Right lobe of liver (tissue), 6 donors: ENCODE results near the gene PTPRR. TPM values are rescaled to one million over a fixed set of nuclear protein-coding genes. Genes with fewer than 3 reads are reported as not detected.

Experiments
- ATAC-seq, 4 donors: fragments of 200-7000 bp; cut with Tn5 transposase; one replicate each; pipeline ENCODE4 v1.9.1; 2020; ENCODE audit warnings: mild to moderate bottlenecking in 4 of 4, moderate library complexity in 4 of 4
- DNase-seq, 3 donors: peaks; one replicate each; pipeline ENCODE4 v3.0.0-alpha.2; 2020
- H3K27ac ChIP-seq, 3 donors: fragments of 200-600 bp; one replicate each; pipeline ENCODE4 v1.8.0; 2022
- H3K27me3 ChIP-seq, 2 donors: fragments of 200-600 bp; one replicate each; pipeline ENCODE4 v1.8.0; 2022
- H3K36me3 ChIP-seq, 4 donors: fragments of 200-600 bp; sonication (generic) in 1 of 4; one replicate each; pipeline versions ENCODE4 v1.5.1 to v1.8.0; 2017 to 2022; ENCODE audit warnings: control low read depth in 1 of 4
- H3K4me1 ChIP-seq, 4 donors: fragments of 200-600 bp; sonication (generic) in 1 of 4; one replicate each; pipeline versions ENCODE4 v1.5.1 to v1.8.0; 2017 to 2022; ENCODE audit warnings: control low read depth in 1 of 4
- H3K4me3 ChIP-seq, 3 donors: fragments of 200-600 bp; one replicate each; pipeline ENCODE4 v1.8.0; 2022
- H3K9me3 ChIP-seq, 4 donors: fragments of 200-600 bp; sonication (generic) in 1 of 4; one replicate each; pipeline versions ENCODE4 v1.5.1 to v1.8.0; 2017 to 2022; ENCODE audit warnings: control low read depth in 1 of 4
- CTCF ChIP-seq, 4 donors: fragments of 200-600 bp in 3 of 4; fragments of 450-650 bp in 1 of 4; IDR thresholded peaks; one replicate each; pipeline versions ENCODE4 v1.5.1 to v1.8.0; 2016 to 2022; ENCODE audit warnings: antibody characterized with exemption in 4 of 4, mild to moderate bottlenecking in 2 of 4
- POLR2A ChIP-seq: fragments of 450-650 bp; IDR thresholded peaks from one replicate; pipeline ENCODE4 v1.6.1; 2017; ENCODE audit warnings: antibody characterized with exemption, mild to moderate bottlenecking
- WGBS: methylation state at CpG from one replicate; pipeline ENCODE4 v1.1.6; 2018; ENCODE audit warnings: low coverage, low lambda C conversion rate; ENCODE audit not compliant: insufficient coverage; ENCODE audit errors: missing lambda C conversion rate; 5-methylcytosine and 5-hydroxymethylcytosine counted together
- intact Hi-C, 2 donors: fragments of 100-400 bp; cut with DNase I; formaldehyde crosslinking; loops; one replicate each; pipeline versions ENCODE4 v1.11.2 to v1.14.1; 2022
- total RNA-seq, 6 experiments: library from RNA; depleted of rRNA in 2 of 6; stranded (reverse); fragments of >200 nt in 2 of 6; fragmentation: NEBNext Ultra II Directional in 3 of 6; extraction: Animal tissue kit (Norgen Biotek cat#: 25700) in 3 of 6; gene quantifications; one replicate each; pipeline versions ENCODE4 v1.1.0 to v1.2.4, GENCODE V29; 2016 to 2023
- donor health status: DM: no; HTN: yes; CAD: no.
- donor health status: DM: no; HTN: no; CAD: no.
- donor health status: DM: no; HTN: no; CAD: no.
- donor health status: DM: no; HTN: yes; CAD: no.
- donor health status: DM: no; HTN: yes; CAD: no.

The PTPRR gene
- total RNA-seq, 6 experiments from 2014 or later: 0.12 TPM; not detected in 5

DNA sequence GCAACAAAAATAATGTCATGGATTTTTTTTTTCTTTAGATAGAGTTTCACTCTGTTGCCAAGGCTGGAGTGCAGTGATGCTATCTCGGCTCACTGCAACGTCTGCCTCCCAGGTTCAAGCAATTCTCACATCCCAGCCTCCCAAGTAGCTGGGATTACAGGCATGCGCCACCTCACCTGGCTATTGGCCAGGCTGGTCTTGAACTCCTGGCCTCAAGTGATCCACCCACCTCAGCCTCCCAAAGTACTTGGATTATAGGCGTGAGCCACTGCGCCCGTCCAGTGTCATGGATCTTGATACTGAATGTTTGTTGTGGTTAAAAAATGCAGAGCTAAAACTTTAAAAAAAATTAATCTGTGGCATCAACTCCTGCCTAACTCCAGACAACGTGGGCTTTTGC, 175.5 kb downstream of the PTPRR start:
- H3K4me1 ChIP-seq: no peaks in the 10 kb centered on the region
- no peak overlapping the region for H3K27ac ChIP-seq
- no peak for TF ChIP-seq CTCF (IDR thresholded peaks at IDR 0.05)
- TF ChIP-seq POLR2A: no peak
- intact Hi-C loops: no loop called here
- DNase-seq (no peak), ATAC-seq (no peak)
- 70% methylated on average over 7 of the region's 7 CpGs for WGBS
- H3K36me3 ChIP-seq: no peaks in the 10 kb centered on the region
- no peaks in the 10 kb centered on the region for H3K9me3 ChIP-seq
- H3K4me3 ChIP-seq: no peak overlapping the region
- H3K27me3 ChIP-seq: no peaks in the 10 kb centered on the region

DNA sequence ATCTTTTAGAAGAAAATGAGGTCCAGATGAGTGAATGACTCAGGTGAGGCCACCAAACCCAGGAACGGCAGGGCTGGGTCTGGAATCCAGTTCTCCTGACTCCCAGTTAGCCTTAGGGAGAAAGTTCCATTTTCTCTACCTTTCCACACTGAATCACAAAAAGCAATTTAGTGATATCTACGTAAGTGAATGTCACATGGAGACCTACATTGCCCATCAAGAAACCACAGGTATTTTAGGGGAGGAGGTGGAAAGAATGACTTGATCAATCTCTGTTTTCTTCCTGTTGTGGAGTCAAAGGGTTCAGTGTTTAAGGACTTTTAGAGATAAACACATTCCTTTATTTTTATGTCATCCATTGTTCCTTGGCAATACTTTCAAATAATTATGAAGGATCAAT, 176.4 kb downstream of the PTPRR start:
- Histone ChIP-seq H3K36me3 (no peaks in the 10 kb centered on the region), H3K4me1 (no peaks in the 10 kb centered on the region), H3K9me3 (no peaks in the 10 kb centered on the region), H3K4me3 (no peak overlapping the region), H3K27ac (no peak overlapping the region), H3K27me3 (no peaks in the 10 kb centered on the region)
- 54% methylated on average over 2 of the region's 2 CpGs for WGBS
- intact Hi-C loops: no loop called here
- TF ChIP-seq CTCF (IDR thresholded peaks at IDR 0.05) (no peak), POLR2A (no peak)
- ATAC-seq (no peak), DNase-seq (no peak)

- Histone ChIP-seq H3K27ac (no peak overlapping the region), H3K9me3 (no peaks in the 10 kb centered on the region), H3K27me3 (no peaks in the 10 kb centered on the region), H3K4me1 (no peaks in the 10 kb centered on the region), H3K36me3 (no peaks in the 10 kb centered on the region), H3K4me3 (no peak overlapping the region)
- TF ChIP-seq POLR2A: no peak
- TF ChIP-seq CTCF (IDR thresholded peaks at IDR 0.05): no peak
- 57% methylated on average over 4 of the region's 4 CpGs for WGBS
- intact Hi-C loops: no loop called here
- ATAC-seq: no peak
- no peak for DNase-seq
Measured at GRCh38 chr12:70741256-70741655, 179.3 kb downstream of the PTPRR start.

DNA sequence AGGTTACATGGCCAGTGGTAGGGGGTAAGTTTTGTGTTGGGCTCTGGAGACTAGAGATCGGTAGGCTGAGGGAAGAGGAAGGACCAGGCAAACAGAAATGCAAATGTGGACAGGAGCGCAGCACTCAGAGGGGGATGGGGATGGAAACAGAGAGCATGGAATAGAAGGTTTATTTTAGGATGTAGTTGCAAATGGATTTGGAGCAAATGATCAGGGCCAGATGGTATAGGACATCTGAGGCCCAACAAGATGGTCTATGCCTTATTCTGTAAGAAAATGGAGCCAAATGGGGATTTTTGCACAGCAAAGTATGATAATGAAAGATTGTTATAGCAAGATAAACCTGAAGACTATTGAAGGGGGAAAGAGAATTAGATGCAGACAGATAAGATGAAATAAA, 180.8 kb downstream of the PTPRR start:
- DNase-seq (no peak), ATAC-seq (no peak)
- 82% methylated on average over 2 of the region's 2 CpGs for WGBS
- no peak for TF ChIP-seq POLR2A
- no peak for TF ChIP-seq CTCF (IDR thresholded peaks at IDR 0.05)
- Histone ChIP-seq H3K27ac (no peak overlapping the region), H3K36me3 (no peaks in the 10 kb centered on the region), H3K27me3 (no peaks in the 10 kb centered on the region), H3K4me1 (no peaks in the 10 kb centered on the region), H3K9me3 (no peaks in the 10 kb centered on the region), H3K4me3 (no peak overlapping the region)
- intact Hi-C loops: loop anchor here in 1 of 2 donors (10.0 kb wide), 1 partner anchor 105 kb away; no protein-coding TSS in a partner anchor
